Transverse colon (tissue), 4 donors: ENCODE measurements around the gene TLX3. TPM values are rescaled to one million over a fixed set of nuclear protein-coding genes. Genes with fewer than 3 reads are reported as not detected.

ENCODE experiments used
- DNase-seq: peaks from one replicate; pipeline ENCODE4 v3.0.0-alpha.2; 2019
- H3K27ac ChIP-seq, 4 donors: fragments of 200-600 bp; sonication (generic); 2 replicates each; pipeline ENCODE4 v1.5.1; 2016 to 2018; ENCODE audit warnings: inconsistent platforms in 4 of 4
- H3K27me3 ChIP-seq: fragments of 200-600 bp; sonication (generic); 2 replicates; pipeline ENCODE4 v1.5.1; 2017; ENCODE audit warnings: inconsistent platforms
- H3K36me3 ChIP-seq, 4 donors: fragments of 200-600 bp; sonication (generic); 2 replicates each; pipeline ENCODE4 v1.5.1; 2017 to 2019; ENCODE audit warnings: inconsistent platforms in 4 of 4
- H3K4me1 ChIP-seq, 4 donors: fragments of 200-600 bp; sonication (generic); 2 replicates each; pipeline ENCODE4 v1.5.1; 2017 to 2020; ENCODE audit warnings: inconsistent platforms in 4 of 4
- H3K4me3 ChIP-seq, 4 donors: fragments of 200-600 bp; sonication (generic); 1 replicate in 1 of 4; 2 replicates in 3 of 4; pipeline versions ENCODE4 v1.5.1 to v1.6.1; 2017 to 2019; ENCODE audit warnings: inconsistent platforms in 4 of 4
- H3K9me3 ChIP-seq, 2 donors: fragments of 200-600 bp; sonication (generic); 2 replicates each; pipeline ENCODE4 v1.5.1; 2017 to 2019; ENCODE audit warnings: inconsistent platforms in 2 of 2
- EP300 ChIP-seq: sonication (generic); formaldehyde crosslinking; IDR thresholded peaks from one replicate; pipeline ENCODE4 v1.6.1; 2017; ENCODE audit warnings: antibody characterized with exemption, low read depth
- POLR2A ChIP-seq: fragments of 450-650 bp; IDR thresholded peaks from one replicate; pipeline ENCODE4 v1.6.1; 2016; ENCODE audit warnings: antibody characterized with exemption, mild to moderate bottlenecking, moderate library complexity
- POLR2AphosphoS5 ChIP-seq, 3 donors: sonication (generic); formaldehyde crosslinking; IDR thresholded peaks; one replicate each; pipeline ENCODE4 v1.6.1; 2016; ENCODE audit warnings: antibody characterized with exemption in 3 of 3
- WGBS, 2 donors: methylation state at CpG; one replicate each; pipeline ENCODE4 v1.1.5; 2018; ENCODE audit warnings: low coverage in 1 of 2; 5-methylcytosine and 5-hydroxymethylcytosine counted together
- in situ Hi-C, 4 donors: fragments of 200-750 bp; cut with MboI; loops; one replicate each; pipeline versions ENCODE4 v1.15.0 to v1.15.1; 2017; ENCODE audit warnings: low sequenced_read_pairs in 3 of 4, low pct_ligation_motif_present in 1 of 4, low pct_unique_long_range_greater_than_20kb in 1 of 4
- intact Hi-C: fragments of 100-400 bp; cut with DNase I; formaldehyde crosslinking; loops from one replicate; pipeline ENCODE4 v1.15.1; 2023; ENCODE audit warnings: low total_unique reads
- total RNA-seq, 4 donors: library from RNA; depleted of rRNA; stranded (reverse); fragments of >200 nt; gene quantifications; one replicate each; pipeline ENCODE4 v1.1.0, GENCODE V29; 2016
- TF ChIP-seq, protein P1 (sequence below), 5 experiments: fragments of 200-600 bp in 3 of 5; fragments of 450-650 bp in 2 of 5; sonication (generic) in 3 of 5; IDR thresholded peaks; 1 replicate in 2 of 5; 2 replicates in 3 of 5; pipeline ENCODE4 v1.5.1; 2016 to 2017; ENCODE audit warnings: antibody characterized with exemption in 5 of 5, inconsistent platforms in 3 of 5, mild to moderate bottlenecking in 2 of 5, moderate library complexity in 1 of 5

Gene TLX3
- total RNA-seq, 4 donors from 2014 or later: not detected

DNA sequence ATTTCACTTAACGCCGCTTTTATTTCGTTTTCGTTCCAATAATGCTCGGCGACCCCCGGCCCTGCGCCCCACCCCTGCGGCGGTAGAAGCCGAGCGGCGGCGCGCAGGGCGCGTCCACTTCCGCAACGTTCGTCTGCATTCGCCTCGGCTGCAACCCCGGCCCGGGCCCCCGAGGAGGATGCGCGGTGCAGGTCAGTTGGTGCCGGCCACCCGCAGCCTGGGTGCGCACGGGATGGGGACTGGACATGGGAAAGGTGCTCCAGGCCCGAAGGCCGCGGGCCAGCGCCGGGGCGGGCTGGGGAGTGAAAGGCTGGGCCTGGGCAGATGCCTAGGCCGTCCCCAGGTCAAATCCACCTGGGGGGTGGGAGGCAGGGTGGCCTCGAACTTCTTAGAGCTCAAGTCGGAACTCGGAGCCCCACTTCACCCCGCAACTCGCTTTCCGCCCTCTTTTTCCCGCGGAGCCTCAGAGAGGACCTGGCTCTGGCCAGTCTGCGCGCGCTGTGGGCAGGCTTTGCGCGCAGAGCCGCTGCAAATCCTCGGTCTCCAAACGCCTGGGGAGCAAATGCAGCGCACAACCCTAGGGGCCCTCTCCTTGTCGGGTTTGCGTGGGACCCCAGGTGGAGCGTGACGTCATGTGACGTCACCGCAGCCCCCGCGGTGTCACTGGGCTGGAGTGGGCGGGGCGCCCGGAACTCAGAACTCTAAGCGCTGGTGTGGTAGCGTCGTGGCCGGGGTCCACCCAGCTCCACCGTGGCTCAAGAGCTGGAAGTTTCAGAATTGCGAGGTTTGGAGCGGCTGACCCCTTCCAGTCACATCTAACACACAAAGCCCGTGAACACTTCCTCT is 3.3 kb downstream of the TLX3 start:
- Histone ChIP-seq H3K4me1 (peaks cover 5 to 80% (median 55%) of the 10 kb centered on the region in 4 donors), H3K27me3 (peaks cover 100% of the 10 kb centered on the region), H3K27ac (no peak overlapping the region), H3K36me3 (no peaks in the 10 kb centered on the region), H3K9me3 (no peaks in the 10 kb centered on the region), H3K4me3 (peak overlapping the region in 1 of 4 donors; percentile 41)
- no peak for DNase-seq
- in situ Hi-C loops (no loop called here), intact Hi-C loops (no loop called here)
- WGBS, 2 donors: 5 to 15% methylated on average over 8 to 61 of the region's 74 CpGs
- TF ChIP-seq EP300 (no peak), POLR2A (no peak), POLR2AphosphoS5 (IDR thresholded peaks at IDR 0.05) (no peak)
- TF ChIP-seq, protein P1, sequence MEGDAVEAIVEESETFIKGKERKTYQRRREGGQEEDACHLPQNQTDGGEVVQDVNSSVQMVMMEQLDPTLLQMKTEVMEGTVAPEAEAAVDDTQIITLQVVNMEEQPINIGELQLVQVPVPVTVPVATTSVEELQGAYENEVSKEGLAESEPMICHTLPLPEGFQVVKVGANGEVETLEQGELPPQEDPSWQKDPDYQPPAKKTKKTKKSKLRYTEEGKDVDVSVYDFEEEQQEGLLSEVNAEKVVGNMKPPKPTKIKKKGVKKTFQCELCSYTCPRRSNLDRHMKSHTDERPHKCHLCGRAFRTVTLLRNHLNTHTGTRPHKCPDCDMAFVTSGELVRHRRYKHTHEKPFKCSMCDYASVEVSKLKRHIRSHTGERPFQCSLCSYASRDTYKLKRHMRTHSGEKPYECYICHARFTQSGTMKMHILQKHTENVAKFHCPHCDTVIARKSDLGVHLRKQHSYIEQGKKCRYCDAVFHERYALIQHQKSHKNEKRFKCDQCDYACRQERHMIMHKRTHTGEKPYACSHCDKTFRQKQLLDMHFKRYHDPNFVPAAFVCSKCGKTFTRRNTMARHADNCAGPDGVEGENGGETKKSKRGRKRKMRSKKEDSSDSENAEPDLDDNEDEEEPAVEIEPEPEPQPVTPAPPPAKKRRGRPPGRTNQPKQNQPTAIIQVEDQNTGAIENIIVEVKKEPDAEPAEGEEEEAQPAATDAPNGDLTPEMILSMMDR (IDR thresholded peaks at IDR 0.05): no peak

GRCh38 chr5:171313481-171314206 is 4.6 kb downstream of the TLX3 start:
- WGBS, 2 donors: 10 to 17% methylated on average over 2 to 35 of the region's 37 CpGs

DNA sequence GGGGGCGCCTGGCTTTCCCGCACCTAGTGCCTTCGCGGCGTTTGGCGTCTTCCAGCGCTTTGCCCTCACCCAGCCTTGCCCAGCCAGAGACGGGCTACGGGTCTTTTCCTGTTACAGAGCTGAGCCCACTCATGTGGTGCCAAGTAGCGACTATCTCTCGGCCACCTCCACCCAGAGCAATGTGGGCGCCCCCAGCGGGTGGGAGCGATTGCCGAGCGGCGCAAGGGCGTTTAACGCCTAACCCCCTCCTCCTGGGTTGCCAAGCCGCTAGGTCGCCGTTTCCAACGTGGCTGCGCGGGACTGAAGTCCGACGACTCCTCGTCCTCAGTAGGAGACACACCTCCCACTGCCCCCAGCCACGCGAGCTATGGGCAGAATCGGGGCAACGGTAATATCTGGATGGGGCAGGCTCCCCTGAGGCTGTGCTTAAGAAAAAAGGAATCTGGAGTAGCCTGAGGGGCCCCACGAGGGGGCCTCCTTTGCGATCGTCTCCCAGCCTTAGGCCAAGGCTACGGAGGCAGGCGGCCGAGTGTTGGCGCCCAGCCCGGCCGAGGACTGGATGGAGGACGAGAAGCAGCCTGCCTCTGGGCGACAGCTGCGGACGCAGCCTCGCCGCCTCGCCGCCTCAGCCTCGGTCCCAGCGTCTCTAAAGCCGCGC is 5.8 kb downstream of the TLX3 start:
- Histone ChIP-seq H3K27ac (no peak overlapping the region), H3K9me3 (no peaks in the 10 kb centered on the region), H3K4me3 (peak overlapping the region in 1 of 4 donors; percentile 24), H3K4me1 (peaks cover 5 to 64% (median 44%) of the 10 kb centered on the region in 4 donors), H3K36me3 (no peaks in the 10 kb centered on the region), H3K27me3 (peaks cover 100% of the 10 kb centered on the region)
- intact Hi-C loops (no loop called here), in situ Hi-C loops (no loop called here)
- no peak for DNase-seq
- 17% methylated on average over 52 of the region's 53 CpGs; no CpG with 5 or more reads in 1 of the 2 donors for WGBS, 2 donors
- TF ChIP-seq EP300: no peak
- no peak for TF ChIP-seq POLR2A
- TF ChIP-seq, protein P1 (IDR thresholded peaks at IDR 0.05): no peak
- TF ChIP-seq POLR2AphosphoS5 (IDR thresholded peaks at IDR 0.05): no peak

More at GRCh38 chr5:171313481-171314206, 4.6 kb downstream of the TLX3 start:
- H3K4me1 ChIP-seq: peaks cover 5 to 76% (median 55%) of the 10 kb centered on the region in 4 donors
- in situ Hi-C loops: no loop called here
- H3K27ac ChIP-seq: no peak overlapping the region
- TF ChIP-seq POLR2AphosphoS5 (IDR thresholded peaks at IDR 0.05) (no peak), EP300 (no peak), POLR2A (no peak)
- TF ChIP-seq, protein P1 (IDR thresholded peaks at IDR 0.05): no peak
- no peaks in the 10 kb centered on the region for H3K9me3 ChIP-seq
- no peak overlapping the region for H3K4me3 ChIP-seq
- H3K27me3 ChIP-seq: peaks cover 100% of the 10 kb centered on the region
- no peaks in the 10 kb centered on the region for H3K36me3 ChIP-seq
- intact Hi-C loops: no loop called here
- no peak for DNase-seq

GRCh38 chr5:171315386-171315891 is 6.4 kb downstream of the TLX3 start:
- intact Hi-C loops: no loop called here
- Histone ChIP-seq H3K9me3 (no peaks in the 10 kb centered on the region), H3K36me3 (no peaks in the 10 kb centered on the region), H3K27ac (no peak overlapping the region), H3K4me1 (peaks cover 5 to 58% (median 42%) of the 10 kb centered on the region in 4 donors), H3K4me3 (peak overlapping the region in 1 of 4 donors; percentile 24), H3K27me3 (peaks cover 100% of the 10 kb centered on the region)
- in situ Hi-C loops: no loop called here
- no peak for DNase-seq
- TF ChIP-seq POLR2A (no peak), EP300 (no peak), POLR2AphosphoS5 (IDR thresholded peaks at IDR 0.05) (no peak)
- TF ChIP-seq, protein P1 (IDR thresholded peaks at IDR 0.05): no peak
- 10 to 17% methylated on average over 3 to 29 of the region's 36 CpGs for WGBS, 2 donors
